ENCODE data around the gene NEK5.
"Not testable (repeated sequence)": the region's sequence is repeated elsewhere in the genome, so short reads cannot be mapped to it uniquely, and the experiment has no call there.

- TF ChIP-seq FOXP2 (optimal IDR thresholded peaks at IDR 0.05; ENCODE audit: control extremely low read depth, extremely low read length, insufficient read depth); EZH2 (IDR thresholded peaks at IDR 0.05): not testable (repeated sequence)
Measured at GRCh38 chr13:52084981-52085380, 43.9 kb downstream of the NEK5 start.
